ENCODE results near the gene PARD3B.

PARD3B gene

DNA sequence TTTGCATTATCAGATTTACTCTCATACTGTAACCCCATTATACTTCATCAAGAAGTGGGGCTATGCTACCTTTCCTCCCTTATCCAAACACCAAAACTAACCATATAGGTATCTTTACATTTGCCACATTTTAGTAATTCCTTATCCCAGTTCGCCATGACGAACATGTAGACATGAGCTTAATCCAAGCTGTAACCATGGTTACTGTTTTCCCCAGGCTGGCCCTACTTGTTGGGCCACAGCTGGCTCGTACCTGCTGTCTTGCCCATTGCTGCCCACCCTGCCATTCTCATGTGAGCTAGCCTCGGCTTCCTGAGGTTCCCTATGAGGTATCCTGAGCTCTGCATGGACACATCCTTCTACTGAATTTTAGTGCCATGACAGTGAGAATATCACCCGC, 117.7 kb downstream of the PARD3B start:
- DNase-seq: no peak

DNA sequence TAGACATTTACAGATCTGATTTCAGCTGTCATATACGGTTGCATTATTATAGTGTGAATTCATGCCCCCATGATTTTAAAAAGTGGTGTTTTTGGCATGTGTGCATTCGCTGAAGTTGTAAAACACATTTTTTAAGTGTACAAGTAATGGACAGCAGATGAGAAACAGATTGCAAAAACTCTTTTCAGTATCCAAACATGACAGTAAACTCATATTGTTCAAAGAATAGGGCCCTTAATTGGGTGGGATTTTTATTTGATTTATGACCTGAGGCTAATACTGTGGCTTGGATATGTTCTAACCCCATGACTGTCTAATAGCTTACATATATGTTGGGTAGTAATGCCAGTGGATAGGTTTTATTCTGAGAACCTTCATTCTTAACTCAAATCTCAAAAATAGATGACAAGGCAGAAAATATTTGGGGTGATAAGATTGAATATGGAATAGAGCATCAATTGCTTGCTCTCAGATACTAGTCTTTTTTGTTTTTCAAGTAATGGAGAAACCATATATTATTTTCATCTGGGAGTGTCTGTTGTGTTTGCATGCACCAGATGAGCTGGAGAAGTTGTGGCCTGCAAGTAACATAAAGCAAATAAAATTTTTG, 118.6 kb downstream of the PARD3B start:
- no peak for DNase-seq

DNA sequence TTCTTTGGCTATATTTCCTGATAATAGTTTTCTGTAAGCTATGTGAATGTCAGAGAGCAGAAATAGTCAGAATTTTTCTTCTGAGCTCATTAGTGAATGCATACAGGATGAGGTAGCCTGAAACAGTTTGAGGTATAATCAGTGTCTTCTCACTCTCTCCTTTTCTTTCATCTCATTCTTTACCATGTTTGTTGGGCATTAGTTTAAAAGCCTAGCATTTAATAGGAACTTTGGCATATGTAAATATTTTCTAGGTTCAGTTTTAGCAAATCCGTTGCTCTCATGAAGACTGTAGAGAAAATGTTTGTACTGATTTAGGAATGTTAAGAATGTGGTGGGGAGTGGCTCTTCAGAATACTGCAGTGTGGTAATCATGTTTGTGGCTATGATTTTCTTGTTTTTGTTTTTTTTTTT, 119.4 kb downstream of the PARD3B start:
- no peak for DNase-seq

DNA sequence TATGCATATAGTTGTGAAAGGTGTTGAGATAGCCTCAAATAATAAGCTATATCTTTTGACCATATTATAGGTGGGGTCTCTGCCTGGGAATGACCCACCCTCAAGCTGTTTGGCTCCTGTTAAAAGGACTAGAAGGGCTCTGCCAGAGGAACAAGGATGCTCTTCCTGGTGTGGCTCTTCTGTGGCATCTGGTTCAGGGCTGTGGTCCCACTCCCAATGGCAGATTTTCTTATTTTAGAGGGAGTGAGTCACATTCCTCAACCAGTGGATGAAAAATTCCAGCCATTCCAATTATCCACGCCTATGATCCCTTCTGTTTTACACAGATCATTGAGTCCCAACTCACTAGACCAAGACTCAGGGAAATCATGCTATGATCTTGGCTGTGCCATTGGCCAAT, 119.9 kb downstream of the PARD3B start:
- no peak for DNase-seq

DNA sequence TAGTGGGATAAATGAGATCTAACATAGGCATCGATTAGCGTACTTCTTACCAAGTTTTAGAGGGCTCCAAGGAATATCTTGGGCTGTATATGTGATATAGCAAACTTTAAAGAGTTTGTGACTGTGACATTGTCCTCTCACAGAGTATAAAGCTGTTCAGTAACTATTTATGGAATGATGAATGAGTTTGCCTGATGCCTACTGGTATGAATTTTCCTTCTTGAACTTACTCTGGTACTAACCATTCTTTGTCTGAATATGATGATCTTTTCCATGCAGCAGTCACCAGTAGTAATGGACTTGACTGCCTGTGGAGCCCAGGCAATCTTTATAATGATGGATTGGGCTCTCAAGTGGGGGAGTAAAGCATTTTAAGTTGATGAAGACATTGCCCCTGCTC, 120.5 kb downstream of the PARD3B start:
- no peak for DNase-seq

DNA sequence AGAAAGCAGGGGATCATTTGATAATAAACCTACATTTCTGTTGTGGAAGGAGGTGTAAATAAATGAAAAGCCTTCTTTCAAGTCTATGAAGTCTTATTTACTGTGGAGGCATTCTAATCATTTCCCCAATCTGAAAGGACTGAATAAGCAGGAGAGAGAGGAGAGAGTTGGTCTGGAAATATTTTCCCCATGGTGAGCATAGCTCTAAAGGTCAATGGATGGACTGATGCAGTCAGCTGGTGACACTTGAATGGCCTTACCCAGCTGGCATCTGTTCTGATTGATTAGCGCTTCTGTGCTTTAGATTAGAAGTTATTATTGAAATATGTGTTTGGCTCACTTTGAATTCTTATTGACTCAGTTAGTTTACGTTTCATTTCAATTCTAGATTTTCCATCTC, 122.7 kb downstream of the PARD3B start:
- DNase-seq: no peak

DNA sequence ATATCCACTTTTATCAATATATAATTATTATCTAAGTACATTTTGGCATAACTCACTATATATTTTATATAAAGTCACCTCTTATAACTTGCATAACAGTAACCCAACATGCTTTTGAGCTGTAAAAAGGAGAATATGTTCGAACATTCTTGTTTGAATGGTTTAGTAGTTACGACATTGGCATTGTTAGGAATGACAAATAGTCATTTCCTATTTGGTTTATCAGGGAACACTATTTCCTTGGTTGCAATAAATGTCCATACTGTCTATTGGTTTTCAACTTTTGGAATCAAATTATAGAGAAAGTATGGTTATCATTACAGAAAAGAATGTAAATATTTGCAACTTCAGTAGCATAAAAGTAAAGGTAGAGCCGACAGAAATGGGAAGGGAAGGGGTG, 124.1 kb downstream of the PARD3B start:
- no peak for DNase-seq

DNA sequence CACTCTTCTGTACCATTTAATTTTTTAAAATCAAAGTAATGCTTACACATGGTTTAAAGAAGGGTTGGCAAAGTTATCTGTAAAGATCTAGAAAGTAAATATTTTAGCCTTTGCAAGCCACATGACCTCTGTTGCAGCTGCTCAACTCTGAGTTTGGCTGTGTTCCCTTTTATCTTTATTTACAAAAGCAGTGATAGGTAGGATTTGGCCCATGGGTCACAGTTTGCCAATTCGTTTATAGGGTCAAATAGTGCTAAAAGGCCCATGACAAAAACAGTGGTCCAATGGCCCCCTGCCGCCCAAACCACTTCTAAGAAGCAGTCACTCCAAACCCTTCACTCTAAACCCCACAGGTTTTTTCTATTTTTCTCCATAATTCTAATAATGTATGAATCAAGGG, 124.8 kb downstream of the PARD3B start:
- no peak for DNase-seq

DNA sequence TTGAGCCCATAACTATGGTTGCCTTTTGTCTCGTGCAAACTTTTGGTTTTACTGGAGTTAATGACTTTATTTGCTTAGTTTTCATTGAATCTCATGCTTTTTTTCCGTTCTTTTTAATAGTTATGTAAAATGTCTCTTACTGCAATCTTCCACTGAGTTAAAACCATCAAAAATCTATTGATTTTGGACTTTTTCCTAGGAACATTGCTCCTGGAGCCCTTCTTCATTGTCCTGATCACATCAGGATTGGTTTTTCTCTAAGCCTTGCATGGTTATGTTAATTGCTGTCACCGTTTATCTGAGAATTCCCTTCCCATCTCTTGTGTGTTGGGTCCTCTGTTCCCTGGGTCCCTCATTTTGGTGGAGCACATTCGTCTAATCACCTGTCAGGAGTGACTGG, 125.5 kb downstream of the PARD3B start:
- no peak for DNase-seq

DNA sequence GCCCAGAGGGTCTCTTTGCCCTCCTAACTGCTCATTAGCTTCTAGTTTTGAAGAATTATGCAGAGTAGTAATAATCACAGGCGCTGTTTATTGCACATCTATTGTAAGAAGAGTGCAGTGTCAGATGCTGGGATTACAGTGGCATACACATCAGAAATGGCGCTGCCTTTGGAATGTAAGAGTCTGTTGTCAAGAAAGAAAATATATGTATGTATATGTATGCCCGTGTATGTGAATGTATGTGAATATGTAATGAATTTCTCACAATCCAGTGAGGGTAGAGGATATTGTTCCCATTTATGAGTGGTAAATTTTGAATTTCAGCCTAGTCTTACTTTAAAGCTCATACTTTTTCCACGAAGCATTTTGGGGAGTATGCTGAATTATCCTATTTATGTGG, 127.5 kb downstream of the PARD3B start:
- no peak for DNase-seq

DNA sequence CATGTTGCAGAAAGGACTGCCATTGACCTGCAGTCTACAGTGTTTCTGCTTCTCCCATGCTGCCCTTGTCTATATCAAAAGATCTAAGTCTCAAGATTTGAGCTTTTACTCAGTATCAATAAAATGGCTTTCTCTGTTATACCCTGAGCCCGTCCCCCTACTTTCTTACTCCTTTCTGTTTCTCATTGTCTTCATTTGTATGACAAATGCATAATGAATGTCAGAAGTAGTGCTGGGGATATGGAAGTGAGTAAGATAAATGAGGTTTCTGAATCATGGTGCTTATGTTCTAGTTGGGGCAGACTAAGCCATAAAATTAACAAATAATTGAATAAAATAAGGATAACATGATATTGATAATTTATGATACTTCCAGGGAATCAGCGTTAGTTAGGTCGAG, 128.6 kb downstream of the PARD3B start:
- DNase-seq: no peak

DNA sequence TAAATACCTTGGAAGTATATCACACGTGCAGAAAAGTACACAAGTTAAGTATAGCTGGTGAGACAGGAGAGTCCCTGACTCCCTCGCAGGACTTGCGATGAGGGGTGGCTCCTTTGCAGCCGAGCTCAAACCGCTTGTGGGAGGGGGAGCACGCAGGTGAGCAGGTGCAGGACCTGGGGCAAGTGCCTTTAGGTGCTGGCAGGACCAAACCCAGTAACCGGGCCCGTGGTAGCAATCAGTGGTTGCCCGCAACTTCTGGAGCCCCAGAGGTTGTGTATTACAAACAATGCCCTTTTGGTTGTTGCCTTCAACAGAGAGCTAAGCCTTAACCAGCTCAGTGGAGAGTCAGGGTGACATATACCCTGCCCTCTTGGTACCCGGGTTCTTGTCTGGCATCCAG, 132.8 kb downstream of the PARD3B start:
- DNase-seq: no peak

DNA sequence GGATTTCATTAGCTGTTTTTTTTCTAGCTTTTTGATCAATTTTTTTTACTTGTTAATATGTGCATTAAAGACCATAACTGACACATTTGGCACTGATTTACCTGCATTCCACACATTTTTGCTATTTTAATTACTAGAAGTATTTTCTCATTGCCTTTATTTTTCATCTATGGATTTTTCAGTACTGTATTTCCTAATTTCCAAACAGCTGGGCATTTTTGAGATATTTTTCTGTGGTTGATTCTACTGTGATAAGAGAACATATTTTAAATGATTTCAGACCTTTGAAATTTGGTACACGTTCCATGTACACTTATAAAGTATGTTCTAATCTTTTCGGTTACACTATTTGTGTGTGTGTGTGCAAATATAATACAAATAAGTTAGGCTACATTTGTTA, 135.3 kb downstream of the PARD3B start:
- no peak for DNase-seq

DNA sequence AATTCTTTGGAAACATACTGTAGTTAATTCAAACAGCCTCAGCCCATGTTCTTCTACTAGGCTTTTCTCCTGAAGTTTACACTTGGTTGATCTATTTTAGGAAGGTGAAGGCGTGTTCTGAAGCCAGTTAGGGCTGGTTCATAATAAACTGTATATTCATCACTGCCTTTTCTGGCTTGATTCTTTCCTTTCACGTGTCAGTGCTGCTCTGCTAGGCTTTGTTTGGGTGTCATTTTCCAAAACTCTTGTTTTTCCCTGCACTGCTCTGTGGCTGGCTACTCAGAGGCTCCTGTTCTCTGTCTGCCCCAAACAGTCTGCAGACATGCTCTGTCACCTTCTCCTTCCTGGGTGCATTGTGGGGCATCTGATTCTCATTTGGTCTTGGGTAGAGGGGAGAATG, 136.1 kb downstream of the PARD3B start:
- DNase-seq: no peak

DNA sequence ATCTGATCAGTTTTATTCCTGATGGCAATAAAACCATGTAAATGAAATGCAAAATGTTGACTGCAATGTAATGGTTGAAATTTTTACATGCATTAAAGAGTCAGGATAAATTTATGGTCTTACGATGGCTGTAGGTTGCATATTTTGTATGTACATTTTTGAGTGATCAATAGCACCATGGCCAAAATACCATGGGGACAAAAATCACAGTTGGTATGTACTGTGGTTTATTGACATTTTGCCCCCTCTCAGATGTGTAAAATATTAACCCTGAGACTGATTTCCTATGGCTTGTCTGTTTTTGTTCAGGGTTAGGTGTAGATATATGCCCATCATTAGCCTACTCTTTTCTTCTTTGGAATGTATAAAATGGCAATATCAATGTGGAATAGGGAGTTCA, 138.1 kb downstream of the PARD3B start:
- DNase-seq: no peak

DNA sequence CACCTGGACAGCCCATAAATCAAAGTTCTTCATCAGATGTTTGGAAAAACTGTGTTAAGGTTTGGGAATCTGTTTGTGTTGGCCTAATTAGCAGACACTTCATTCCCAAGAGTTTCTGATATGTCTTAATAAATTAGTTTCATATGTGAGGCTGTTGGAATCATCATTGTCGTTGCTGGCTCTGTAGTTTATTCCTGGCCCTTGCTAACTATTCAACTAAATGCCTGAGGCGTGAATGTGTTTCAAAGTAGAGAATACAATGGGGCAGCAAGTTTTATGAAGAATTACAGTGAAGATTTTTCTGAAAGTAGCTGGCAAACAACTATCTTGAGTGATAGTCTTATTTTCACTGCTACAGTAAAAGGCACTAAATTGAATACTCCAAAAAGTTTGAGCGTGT, 141.1 kb downstream of the PARD3B start:
- no peak for DNase-seq

DNA sequence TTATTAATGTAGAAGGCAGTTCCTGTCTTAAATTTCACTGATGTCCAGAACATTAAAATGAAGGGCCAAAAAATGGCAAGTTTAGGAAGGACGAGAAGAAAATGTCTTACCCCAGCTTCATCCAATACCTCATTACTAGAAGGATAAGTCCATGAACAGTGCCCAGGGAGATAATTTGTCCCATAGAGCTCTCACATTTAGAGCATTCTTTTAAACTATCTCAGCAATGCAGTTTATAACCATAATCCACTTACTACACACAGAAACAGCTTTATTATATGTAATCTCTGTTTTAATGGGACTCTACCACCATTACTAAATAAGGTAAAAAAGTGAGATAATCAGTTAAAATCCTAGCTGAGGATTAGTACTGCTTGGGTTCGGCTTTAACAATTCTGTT, 142.5 kb downstream of the PARD3B start:
- DNase-seq: no peak

DNA sequence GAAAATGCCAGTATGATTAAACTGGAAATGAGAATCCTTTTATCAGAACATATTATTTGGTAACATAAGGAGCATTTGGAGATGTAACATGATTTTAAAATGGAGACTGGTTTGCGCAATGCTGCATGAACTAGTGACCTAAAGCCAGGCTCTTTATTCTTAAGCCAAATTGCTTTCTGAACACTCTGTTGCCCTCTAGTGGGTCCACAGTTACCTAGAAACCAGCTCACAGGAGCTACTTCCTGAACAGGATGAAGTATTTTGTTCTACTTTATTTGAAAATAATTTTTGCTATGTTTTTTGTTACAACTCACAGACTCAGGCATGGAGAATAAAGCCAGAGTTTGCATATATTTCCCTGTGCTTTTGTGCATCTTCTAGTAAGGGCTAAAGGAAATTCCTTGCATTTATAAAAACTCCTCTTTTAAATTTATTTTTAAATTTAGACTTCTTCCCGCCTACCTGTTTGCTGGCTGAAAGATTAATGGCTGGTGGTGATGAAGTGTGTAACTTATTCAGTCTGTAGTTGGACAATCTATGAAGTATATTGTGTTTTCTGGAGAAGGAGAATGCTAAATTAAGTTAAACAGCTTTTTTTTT, 146.7 kb downstream of the PARD3B start:
- DNase-seq: peak in 1 of 2 experiments; percentile 16

DNA sequence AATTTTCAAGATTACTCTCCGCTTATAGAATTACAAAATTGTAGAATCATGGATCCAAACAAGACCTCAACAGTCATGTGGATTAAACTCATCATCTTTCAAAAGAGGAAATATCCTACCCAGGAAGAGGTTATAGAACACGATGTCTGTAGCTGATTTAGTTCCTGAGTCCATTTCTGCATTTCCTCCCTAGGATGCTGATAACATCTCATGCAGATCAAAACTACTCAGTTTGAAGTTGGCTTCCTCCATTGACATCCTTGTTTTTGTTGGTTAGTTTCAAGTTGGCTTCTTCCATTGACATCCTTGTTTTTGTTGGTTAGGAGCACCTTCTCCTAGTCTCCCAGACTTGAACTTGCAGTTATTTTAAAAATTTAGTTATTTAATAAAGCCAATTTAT, 147.5 kb downstream of the PARD3B start:
- no peak for DNase-seq

DNA sequence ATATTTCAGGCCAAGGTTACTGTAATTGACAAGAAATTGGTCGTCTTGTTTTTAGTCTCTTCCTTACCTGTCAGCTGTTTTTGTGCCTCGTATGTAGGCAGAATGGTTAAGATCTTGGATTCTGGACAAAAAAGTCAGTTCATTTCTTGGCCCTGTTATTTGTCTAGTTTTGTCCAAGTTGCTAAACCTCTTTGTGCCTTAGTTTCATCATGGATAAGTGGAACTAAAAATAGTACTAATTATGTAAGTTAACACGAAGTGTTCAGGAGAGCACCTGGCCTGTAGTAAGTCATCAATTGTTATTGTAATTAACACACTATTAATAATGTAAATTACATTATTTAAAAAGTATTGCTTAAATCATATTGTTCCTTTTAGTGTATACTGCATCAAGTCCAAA, 148.0 kb downstream of the PARD3B start:
- no peak for DNase-seq

DNA sequence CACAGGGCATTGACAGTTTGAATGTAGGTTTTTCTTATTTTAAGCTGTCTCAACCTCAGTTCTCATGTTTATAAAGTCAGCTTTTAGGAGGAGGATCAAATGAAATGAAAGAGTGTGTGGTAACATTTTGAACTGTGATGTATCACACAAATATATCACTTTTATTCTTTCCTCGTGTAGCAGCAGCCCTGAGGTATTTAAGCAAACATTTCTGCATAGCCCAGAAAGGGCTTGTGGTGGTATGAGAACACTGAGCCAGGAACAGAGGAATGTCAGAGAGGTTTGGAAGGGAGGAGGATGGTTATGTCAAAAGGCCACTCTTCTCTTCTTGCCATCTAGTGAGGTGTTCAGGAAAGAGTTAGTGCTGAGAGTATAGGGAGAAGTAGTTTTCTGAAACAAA, 150.2 kb downstream of the PARD3B start:
- DNase-seq: no peak

DNA sequence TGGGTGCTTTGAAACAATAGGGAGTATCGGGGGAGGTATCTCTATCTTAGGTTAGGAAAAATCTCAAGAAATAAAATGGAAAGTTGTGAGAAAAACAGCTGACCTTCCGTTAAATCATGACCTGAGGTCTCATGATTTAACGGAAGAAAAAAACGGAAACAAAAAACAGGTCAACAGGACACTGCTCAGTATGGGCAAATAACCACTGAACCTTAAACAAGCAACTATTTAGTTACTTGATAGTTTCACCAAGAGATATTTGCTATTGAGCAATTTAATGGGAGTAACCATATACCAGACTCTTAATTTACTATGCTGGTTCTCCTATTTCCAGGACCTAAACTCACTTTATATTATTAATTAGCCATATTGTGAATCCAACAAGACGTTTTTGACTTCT, 150.8 kb downstream of the PARD3B start:
- no peak for DNase-seq

DNA sequence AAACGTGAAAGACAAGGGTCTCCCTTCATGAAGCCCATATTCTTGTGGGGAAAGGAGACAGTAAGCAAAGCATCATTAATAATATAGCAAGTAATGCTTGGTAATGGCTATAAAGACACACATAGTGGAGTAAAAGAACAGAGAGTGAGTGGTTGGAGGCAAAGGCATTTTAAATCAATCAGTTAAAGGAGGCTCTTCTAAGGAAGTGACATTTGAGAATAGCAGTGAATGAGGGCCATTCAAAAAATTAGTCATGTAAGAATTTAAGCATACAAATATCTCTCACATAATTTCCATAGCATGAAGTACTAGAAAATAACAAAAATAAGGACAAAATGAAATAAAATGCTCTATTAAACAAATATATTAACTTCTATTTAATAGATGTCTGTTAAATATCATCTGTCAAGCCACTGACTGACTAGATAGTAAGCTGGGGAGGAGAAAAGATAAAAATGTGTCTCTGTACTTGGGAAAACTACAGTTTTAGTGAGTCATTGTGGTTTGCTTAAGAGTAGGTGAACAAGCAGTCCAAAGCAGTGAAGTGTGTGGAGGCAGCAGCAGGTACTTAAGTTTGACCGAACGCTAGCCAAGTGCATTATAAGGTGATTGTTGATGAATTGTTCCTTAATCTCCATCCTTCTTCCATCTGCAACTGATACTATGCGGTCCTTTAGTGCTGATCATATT, 160.1 kb downstream of the PARD3B start:
- no peak for DNase-seq

DNA sequence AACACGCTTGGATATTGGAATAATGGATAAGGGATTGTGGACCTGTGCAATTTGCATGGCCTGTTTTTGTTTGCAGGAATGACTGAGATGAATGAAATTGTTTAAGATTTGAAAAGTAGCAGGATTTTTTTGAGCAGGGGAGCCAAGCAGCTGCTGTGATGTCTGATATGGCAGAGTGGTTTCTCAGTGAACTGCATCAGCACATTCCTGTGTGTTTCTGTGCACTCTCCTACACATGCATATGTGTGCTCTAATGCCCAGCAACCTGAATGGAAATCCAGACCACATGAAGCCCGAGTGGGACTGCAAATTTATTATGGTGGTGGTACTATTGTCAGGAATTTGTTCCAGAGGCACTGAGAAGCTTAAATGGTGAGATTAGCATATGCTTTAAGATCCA, 161.7 kb downstream of the PARD3B start:
- no peak for DNase-seq

DNA sequence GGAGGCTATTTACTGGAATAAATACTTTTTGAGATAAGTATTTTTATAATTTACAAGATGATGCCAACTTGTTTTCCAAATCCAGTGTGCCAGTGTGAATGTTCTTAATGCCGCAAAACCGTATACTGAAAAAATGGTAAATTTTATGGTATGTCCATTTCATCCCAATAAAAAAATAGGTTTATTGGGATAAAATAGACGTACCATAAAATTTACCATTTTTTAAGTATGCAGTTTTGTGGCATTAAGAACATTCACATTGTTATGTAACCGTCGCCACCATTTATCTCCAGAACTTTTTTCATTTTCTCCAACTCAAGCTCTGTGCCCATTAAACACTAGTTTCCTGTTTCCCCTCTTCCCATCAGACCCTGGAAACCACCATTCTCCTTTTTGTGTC, 167.9 kb downstream of the PARD3B start:
- no peak for DNase-seq
